H1 (cell line): Measurements from ENCODE around the gene MNX1. TPM values are rescaled to one million over a fixed set of nuclear protein-coding genes. Genes with fewer than 3 reads are reported as not detected.

ENCODE experiments used
- BRCA1 ChIP-seq: IDR thresholded peaks from 2 replicates; pipeline ENCODE4 v1.6.1; 2012; ENCODE audit warnings: low read depth, low read length, improper control_type of control experiment
- CTBP2 ChIP-seq: IDR thresholded peaks from 2 replicates; pipeline ENCODE4 v1.7.0; 2011; ENCODE audit warnings: borderline replicate concordance, mild to moderate bottlenecking, moderate library complexity, mixed read lengths, low read length; ENCODE audit not compliant: insufficient read depth, insufficient read length
- EGR1 ChIP-seq: IDR thresholded peaks from 2 replicates; pipeline ENCODE4 v1.6.1; 2011; ENCODE audit warnings: low read depth, low read length, borderline replicate concordance
- KDM4A ChIP-seq: IDR thresholded peaks from one replicate; pipeline ENCODE4 v1.7.1; 2012; ENCODE audit warnings: low read depth, mild to moderate bottlenecking, moderate library complexity, low read length, inconsistent platforms; ENCODE audit not compliant: severe bottlenecking
- RNF2 ChIP-seq: fragments of 200-900, 300-1000 bp; sonication (generic); IDR thresholded peaks from 2 replicates; pipeline ENCODE4 v1.7.1; 2016; ENCODE audit warnings: borderline replicate concordance, low read depth, mild to moderate bottlenecking, antibody characterized with exemption, low read length; ENCODE audit not compliant: poor library complexity, severe bottlenecking; ENCODE audit errors: missing control alignments
- SP1 ChIP-seq: IDR thresholded peaks from 2 replicates; pipeline ENCODE4 v1.6.1; 2011; ENCODE audit warnings: low read depth, low read length
- YY1 ChIP-seq: IDR thresholded peaks from 2 replicates; pipeline ENCODE4 v1.6.1; 2011; ENCODE audit warnings: low read depth, mild to moderate bottlenecking, low read length
- polyA plus RNA-seq, 7 experiments: library from polyadenylated mRNA; depleted of rRNA in 3 of 7; stranded (reverse) in 5 of 7; unstranded in 2 of 7; fragments of >200 nt in 5 of 7; fragments of 200-250 nt in 2 of 7; gene quantifications; 1 replicate in 5 of 7; 2 replicates in 1 of 7; 4 replicates in 1 of 7; pipeline versions ENCODE4 v1.2.1 to v1.2.3, GENCODE V29; 2011 to 2013; ENCODE audit warnings: missing spikeins in 2 of 7, mixed read lengths in 2 of 7
- total RNA-seq: library from RNA; stranded (reverse); fragmentation: NEBNext Ultra II Directional; extraction: Animal tissue kit (Norgen Biotek cat#: 25700); gene quantifications from 2 replicates; pipeline ENCODE4 v1.2.1, GENCODE V29; 2021
- TF ChIP-seq, protein P1 (sequence below): IDR thresholded peaks from 2 replicates; pipeline ENCODE4 v1.6.1; 2012; ENCODE audit warnings: inconsistent platforms

MNX1 gene
- total and polyA plus RNA-seq, 2 of the 8 experiments (the other 6 are each of a cell fraction or from before 2014, with no cell fraction given) = 0.39 TPM; not detected in 1

DNA sequence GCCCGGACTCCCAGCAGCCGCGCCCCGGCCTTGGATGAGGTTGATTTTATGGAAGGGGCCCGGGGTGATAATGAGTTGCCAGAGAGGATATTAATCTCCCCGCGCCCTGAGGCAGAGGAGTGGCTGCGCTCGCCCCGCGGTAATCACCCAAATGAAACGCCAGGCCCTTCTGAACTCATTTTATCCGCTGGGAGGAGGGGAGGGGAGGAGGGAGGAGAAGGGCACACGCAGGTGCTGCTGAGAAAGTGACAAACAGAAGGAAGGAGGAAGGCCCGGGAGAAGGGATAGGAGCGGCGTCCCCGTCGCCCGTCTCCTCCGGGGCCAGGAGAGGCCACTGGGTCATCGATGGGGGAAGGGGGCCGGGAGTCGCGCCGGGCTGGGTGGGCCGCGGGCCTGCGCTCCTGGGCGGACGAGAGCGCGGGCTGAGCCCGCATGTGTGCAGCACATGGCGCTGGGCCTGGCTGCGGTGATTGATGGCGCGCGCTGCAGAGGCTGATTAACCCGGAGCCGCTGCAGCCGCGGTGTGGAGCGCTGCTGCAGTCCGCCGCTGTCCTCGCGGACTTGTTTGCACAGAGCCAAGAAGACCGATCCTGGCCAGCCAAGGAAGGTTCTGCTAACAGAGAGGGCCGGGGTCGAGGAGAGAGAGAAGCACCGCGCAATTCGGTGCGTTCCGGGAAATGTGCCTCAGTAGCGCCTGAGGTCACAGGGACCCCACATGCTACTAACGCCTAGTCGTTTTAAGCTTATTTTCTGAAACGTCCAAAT, 6.5 kb downstream of the MNX1 start (continued):
- TF ChIP-seq RNF2 (peak; percentile 98), BRCA1 (no peak), YY1 (peak; percentile 54; the same call in 1 of the 2 replicates), EGR1 (peak; percentile 49; the same call in 1 of the 2 replicates), KDM4A (peak; percentile 65), CTBP2 (peak; percentile 90), SP1 (0 out of 2 replicates have a peak, but pooled peaks have one; percentile 20)
- TF ChIP-seq, protein P1, sequence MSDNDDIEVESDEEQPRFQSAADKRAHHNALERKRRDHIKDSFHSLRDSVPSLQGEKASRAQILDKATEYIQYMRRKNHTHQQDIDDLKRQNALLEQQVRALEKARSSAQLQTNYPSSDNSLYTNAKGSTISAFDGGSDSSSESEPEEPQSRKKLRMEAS = peak; percentile 96
